NCI-H2029 (cell line): Measurements from ENCODE around the gene LHCGR.
"Not testable (repeated sequence)": the region's sequence is repeated elsewhere in the genome, so short reads cannot be mapped to it uniquely, and the experiment has no call there.

Source experiments
- DNase-seq: peaks from one replicate; lab custom pipeline; 2025; lab: John Stamatoyannopoulos, UW

LHCGR gene

DNA sequence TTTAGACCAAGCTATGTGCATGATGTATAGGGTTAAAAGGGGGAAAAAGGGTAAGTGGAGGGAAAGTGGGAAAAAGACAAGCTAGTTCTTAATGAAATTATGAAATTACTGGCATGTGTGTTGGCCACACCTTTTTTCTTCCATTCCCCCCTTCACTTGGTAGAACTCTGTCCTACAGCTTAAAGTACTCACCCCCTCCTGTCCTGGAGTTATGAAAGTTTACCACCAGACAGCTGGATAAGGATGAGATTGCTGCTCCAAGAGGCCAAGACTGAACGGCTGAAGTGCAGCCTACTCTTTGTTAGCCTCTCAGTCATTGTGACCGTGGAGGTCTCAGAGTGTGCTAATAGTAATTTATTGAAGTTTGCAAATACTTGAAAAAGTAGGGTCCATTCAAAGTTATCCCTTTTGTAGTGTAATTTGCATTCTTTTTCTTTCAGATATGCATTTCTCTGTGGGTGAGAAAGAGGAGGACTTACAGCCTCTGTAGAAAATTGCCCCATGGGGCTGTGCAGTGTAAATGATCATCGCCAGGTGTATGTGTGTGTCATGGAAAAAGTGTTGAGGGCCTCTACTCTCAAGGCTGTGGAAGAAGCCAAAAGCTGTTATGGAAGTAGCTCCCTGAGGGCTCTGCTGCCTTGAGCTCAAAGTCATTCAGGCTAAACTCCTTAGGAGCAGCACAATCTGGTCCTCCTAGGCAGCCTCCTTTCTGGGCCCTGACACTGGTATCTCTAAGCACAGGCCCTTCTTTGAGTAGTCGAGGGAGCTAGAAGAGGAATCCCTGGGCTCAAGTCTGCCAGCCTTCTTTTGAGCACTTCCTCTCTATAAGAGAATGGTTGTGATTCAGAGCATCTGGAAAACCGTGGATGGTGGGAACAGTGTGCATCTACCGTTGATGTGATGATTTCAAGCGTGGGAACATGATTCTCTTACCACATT lies 46.2 kb downstream of the LHCGR start:
- DNase-seq = no peak

DNA sequence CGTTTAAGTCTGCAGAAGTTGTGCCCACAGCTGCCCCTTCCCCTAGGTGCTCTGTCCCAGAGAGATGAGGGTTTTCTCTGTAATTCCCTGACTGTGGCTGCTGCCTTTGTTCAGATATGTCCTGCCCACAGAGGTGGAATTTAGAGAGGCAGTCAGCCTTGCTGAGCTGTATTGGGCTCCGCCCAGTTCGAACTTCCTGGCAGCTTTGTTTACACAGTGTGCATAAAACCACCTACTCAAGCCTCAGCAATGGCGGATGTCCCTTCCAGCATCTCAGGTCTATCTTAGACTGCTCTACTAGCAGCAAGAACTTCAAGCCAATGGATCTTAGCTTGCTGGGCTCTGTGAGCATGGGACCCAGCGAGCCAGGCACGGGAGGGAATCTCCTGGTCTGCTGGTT lies 48.1 kb downstream of the LHCGR start:
- DNase-seq = peak; percentile 41

DNA sequence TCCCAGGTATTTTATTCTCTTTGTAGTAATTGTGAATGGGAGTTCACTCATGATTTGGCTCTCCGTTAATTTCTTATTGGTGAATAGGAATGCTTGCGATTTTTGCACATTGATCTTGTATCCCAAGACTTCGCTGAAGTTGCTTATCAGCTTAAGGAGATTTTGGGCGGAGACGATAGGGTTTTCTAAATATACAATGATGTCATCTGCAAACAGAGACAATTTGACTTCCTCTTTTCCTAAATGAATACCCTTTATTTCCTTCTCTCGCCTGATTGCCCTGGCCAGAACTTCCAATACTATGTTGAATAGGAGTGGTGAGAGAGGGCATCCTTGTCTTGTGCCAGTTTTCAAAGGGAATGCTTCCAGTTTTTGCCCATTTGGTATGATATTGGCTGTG lies 51.9 kb downstream of the LHCGR start:
- not testable (repeated sequence) for DNase-seq

DNA sequence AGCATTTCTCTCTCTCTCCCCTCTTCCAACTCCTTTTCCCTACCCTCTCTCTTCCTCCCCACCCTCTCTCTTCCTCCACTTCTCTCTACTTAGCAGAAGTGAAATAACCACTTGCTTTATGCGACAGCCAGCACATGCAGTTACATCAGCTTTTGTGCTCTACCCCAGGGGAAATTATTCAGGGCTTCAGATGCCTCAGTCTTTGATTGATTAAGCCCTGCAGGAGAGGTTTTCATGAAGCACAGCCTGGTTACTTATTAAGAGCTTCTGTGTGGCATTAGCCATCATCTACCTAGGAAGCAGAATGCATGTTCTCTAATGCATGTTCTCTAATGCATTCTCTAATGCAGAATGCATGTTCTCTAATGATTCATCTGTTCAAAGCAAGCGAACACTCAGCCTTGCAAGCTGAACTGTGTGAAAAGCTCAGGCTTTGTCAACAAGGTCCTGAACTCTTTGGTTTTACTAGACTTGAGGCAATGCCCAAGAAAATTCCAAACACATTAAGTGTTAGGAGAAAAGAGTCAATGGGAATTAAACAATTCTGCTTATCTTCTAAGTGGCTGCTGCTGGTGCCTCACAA lies 56.1 kb downstream of the LHCGR start:
- DNase-seq = no peak

DNA sequence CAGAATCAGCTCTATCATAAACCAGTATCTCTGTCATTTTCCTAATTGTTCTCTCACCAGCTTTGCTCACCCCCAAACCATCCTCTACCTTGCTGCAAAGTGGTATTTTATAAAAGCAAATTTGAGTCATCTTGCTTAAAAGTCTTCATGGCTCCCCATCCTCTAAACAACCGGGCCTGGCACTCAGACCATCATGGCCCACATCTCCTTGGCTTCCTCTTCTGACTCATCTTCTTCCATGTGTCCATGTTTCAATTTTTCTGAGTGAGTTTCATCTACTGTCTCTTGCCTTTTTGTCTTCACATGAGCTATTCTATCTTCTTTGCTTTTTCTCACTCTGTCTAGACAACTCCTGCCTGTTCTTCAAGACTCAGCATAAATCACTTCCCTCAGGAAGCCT lies 58.6 kb downstream of the LHCGR start:
- no peak for DNase-seq

DNA sequence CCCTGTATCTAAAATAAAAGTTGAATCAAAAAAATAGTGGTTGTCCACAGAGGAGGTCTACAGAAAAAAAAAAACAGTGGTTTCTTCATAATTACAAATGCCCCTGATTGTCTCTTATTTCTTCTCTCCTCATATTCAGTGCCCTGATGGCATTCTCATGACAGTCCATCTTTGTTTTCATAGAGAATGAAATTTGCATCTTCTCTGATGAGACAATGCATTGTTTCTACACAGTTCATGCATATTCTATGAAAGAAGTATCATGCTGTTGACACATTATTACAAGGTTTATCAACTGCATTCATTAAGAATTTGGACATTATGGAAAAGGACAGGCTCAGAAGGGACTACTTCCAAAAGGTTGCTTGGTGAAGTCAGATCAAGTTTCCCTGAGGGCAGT lies 59.5 kb downstream of the LHCGR start:
- DNase-seq = no peak

DNA sequence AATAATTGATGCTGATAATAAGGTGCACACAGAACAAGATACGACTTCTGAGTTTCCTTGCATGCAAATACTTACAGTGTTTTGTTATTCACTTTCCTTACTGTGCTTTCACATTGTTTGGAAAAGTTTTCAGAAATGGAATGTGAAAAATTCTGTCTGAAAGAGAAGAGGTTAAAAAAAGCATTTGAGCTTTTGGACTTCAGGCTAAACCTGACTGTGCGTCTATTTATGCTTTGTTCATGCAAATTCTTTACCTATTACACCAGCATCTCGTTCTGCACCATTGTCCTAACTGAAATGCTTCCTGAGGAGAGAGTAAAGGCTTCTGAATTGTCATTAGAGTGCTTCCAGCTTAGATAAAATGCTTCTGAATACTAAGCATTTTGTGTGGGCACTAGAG lies 61.4 kb downstream of the LHCGR start:
- DNase-seq = no peak

DNA sequence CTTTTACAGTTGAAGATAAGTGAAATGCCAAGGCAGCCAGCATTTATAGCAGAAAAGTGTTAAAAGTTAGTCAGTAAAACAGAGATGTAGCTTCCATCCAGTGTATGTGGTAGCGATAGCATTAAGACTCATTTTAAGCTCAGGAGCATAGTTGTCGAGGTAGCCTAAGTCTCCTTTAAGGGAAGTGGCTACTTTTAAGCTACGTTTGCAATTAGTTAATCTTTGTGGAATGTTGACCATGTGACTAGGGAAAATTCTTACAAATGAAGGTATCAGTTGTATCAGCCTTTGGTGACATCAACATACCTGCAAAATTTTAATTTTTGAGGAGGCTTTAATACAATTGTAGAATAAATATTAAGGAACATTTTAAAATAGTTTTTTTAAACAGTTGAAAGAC lies 61.9 kb downstream of the LHCGR start:
- no peak for DNase-seq

DNA sequence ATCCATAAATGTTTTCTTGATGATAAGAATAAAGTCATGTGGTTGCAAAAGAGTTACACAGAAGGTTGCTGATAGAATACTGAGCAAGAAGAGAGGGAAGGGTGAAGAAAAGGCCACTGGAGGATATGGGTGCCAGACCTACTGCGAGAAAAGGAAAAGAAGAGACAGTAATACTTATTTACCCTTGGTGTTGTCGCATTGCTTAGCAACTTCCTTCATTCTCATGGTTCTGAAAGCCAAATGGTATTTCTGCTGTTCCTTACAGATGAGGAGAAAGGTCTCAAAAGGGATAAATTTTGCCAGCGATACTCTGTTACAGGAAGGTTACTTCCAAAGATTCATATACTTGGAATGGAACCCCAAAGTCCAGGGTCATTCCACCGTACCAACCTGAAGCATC lies 62.5 kb downstream of the LHCGR start:
- DNase-seq = no peak

DNA sequence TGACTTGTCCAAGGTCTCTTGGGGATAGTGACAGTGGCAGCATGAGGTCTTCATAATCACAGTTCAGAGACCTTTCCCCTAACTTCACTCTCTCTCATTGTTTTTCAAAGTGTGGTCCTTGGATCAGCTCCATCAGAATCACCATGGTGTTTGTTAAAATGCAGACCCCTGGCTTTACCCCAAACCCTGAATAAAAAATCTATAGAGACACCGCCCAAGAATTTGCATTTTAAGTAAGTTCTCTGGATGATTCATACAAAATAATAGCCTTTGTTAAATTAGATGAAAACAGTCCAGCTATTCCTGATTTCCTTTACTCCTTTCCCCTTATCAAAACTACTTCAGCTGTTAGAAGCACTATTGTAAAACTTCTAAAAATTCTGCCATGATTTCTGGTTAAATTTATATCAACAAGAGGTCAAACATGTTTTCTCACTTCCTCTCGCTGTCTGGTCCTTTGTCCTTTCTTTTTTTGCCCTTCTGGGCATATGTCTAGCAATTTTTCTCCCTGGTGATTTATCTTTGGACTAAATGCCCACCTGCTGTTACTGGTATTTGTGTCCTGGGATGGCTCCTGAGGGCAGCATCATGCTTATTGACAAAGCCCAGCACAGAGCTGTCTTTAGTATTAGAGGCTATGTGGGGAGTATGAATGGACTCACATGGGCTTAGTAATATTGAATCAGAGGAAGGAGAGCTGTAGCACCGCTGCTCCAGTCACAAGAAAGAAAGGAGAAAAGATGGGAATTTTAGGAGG lies 63.4 kb downstream of the LHCGR start:
- no peak for DNase-seq

DNA sequence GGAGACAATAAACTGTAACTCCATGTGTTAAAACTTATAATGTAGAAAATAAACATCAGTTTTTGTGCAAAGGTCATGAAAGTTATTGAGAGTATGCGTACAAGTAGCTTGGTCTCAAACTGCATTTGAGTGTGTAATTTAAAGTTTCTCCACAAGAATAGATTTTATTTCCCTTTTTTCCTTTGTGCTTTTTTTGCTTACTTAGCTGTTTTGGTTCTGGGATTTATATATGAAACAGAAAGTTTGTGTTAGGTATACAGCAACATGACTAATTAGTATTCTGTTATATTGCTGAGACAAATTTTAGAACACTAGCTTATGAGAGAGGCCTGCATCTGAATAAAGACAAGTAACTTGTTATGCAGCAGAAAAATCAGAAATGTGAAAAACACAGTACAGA lies 70.4 kb downstream of the LHCGR start:
- no peak for DNase-seq

DNA sequence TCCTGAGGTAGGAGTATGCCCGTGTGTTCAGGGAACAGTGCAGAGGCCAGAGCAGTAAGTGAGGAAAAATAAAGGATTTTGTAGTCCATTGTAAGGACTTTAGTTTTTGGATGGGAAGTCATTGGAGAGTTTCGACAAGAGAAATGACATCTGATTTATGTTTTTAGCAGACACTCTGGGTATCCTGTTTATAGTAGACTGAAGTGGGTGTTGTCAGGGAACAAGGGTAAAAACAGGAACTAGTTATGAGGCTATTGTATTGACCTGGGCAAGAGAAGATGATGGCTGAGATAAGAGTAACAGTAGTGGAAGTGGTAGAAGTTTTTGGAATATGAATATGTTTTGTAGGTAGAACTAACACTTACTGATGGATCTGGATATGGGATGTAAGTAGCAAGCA lies 78.1 kb downstream of the LHCGR start:
- DNase-seq = no peak

DNA sequence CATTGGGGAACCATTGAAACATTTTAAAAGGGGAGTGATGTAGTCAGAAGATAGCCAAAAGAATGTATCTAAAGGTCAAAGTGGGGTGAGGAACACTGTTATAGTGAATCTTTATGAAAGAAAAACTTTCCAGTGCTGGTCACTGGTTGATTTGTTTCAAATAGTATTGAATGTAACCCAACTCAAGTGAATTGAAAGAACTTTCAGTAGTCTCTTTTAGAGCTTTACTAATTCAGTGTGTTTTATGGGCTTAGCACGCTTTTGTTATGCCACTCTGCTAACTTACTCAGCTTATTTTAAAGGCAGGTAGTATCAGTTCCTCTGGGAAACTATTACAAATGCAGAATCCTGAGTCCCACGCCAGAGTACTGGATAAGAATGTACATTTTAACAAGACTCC lies 80.6 kb downstream of the LHCGR start:
- DNase-seq = no peak

DNA sequence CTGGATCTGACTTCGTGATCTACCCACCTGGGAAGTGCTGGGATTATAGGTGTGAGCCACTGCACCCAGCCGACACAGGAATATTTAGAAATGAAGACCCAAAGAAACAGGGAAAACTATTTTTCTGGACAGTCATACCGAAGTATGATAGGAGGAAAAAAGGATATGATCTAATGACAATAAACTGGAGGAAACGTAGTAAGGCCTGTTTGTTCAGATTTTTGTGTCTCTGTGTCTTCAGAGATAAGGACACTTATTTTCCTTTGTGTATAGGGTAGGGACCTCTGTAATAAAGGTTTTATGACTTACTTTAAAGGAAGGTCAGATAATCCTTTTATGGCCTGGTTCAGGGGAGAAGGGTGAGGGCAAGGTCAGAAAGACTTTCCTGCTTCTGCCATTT lies 81.9 kb downstream of the LHCGR start:
- DNase-seq = no peak

DNA sequence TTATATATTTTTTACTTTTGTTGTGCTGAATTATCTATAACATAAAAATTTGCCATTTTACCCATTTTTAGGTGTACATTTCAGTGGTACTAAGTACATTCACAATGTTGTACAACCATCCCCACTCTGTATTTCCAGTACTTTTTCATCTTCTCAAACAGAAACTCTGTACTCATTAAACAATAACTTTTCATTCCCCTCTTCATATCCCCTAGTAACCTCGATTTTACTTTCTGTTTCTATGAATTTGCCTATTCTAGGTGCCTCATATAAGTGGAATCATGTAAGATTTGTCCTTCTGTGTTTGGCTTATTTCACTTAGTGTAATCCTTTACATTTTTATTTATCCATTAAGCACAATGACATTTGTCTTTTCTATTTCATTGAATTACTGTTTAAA lies 86.5 kb downstream of the LHCGR start:
- no peak for DNase-seq

DNA sequence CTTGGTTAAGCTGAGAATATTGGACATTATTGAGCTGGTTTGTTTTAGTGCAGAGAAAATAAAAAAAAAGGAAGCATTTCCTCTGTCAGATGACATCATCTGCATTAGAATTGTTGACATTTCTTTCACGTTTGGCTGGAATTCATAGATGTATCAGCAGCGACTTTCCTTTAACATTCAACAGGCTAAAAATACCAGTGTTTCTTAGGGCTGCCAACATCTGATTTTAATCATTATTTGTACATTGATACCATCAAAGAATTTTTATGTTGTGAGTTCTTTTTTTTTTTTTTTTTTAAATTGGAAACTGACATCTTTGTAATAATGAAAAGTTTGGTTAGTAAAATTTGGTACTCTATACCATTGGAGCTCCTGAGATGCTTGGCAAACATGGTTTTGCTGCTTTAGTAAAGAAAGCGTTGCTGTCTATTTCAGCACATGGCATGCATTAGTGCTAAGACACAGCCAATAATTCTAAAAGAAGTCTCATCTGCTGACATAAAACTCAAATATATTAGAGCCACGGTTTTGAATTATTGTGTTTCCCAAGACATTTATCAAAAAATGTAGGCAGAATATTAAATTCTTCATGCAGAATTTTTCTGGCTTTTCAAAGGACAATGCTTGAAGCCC lies 104.2 kb downstream of the LHCGR start:
- no peak for DNase-seq

DNA sequence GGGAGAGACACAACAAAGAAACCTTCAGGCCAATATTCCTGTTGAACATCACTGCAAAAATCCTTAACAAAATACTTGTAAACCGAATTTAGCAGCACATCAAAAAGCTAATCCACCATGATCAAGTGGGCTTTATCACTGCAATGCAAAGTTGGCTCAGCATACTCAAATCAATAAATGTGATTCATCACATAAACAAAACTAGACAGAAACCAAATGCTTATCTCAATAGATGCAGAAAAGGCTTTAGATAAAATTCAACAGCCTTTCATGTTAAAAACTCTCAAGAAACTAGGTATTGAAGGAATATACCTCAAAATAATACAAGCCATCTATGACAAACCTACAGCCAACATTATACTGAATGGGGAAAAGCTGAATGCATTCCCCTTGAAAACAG lies 117.3 kb downstream of the LHCGR start:
- no peak for DNase-seq
